ENCODE results near the gene FBL. TPM values are rescaled to one million over a fixed set of nuclear protein-coding genes. Genes with fewer than 3 reads are reported as not detected.
A peak's percentile ranks its signal among the peaks of the same experiment; 100 is the strongest.

The FBL gene
- total RNA-seq, 2 donors from 2014 or later, result 513 to 639 TPM

DNA sequence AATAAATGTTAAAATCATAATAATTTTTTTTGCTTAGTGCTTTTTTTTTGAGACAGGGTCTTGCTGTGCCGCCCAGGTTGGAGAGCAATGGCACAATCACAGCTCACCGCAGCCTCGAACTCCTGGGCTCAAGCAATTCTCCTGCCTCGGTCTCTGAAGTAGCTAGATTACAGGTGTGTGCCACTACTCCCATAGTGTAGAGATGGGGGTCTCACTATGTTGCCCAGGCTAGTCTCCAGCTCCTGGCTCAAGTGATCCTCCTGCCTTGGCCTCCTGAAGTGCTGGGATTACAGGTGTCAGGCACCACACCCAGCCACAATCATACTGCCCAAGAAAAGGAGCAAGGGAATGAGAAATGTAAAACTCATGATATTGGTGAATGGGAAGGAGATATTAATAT, 5.1 kb downstream of the FBL start:
- Mint-ChIP-seq H3K4me1 (peaks cover 35% of the 10 kb centered on the region), H3K9me3 (no peaks in the 10 kb centered on the region), H3K4me3 (no peak overlapping the region), H3K27ac (peak overlapping the region; percentile 30), H3K36me3 (ENCODE audit: low read depth) (peaks cover 98% of the 10 kb centered on the region), H3K27me3 (no peaks in the 10 kb centered on the region)
- ATAC-seq (replicated peaks), result no peak

DNA sequence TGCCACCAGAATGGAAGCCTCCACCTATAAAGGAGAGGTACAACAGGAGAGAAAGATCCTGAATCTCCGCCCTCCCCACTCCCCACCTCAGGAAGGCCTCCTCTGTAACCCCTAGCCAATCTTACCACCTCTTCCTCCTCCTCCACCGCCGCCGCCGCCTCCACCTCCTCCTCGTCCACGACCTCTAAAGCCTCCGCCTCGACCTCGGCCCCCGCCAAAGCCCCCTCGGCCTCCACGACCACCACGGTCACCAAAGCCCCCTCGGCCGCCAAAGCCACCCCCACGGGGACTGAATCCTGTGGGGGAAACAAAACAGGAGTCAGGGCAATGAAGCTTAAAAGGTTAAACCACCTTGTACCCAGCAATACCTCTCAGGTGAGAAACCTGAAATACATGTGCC, 5.7 kb downstream of the FBL start:
- no peak overlapping the region for H3K27ac Mint-ChIP-seq
- H3K36me3 Mint-ChIP-seq (ENCODE audit: low read depth), result peaks cover 98% of the 10 kb centered on the region
- no peaks in the 10 kb centered on the region for H3K27me3 Mint-ChIP-seq
- H3K4me1 Mint-ChIP-seq, result peaks cover 35% of the 10 kb centered on the region
- no peaks in the 10 kb centered on the region for H3K9me3 Mint-ChIP-seq
- no peak overlapping the region for H3K4me3 Mint-ChIP-seq
- no peak for ATAC-seq (replicated peaks)

DNA sequence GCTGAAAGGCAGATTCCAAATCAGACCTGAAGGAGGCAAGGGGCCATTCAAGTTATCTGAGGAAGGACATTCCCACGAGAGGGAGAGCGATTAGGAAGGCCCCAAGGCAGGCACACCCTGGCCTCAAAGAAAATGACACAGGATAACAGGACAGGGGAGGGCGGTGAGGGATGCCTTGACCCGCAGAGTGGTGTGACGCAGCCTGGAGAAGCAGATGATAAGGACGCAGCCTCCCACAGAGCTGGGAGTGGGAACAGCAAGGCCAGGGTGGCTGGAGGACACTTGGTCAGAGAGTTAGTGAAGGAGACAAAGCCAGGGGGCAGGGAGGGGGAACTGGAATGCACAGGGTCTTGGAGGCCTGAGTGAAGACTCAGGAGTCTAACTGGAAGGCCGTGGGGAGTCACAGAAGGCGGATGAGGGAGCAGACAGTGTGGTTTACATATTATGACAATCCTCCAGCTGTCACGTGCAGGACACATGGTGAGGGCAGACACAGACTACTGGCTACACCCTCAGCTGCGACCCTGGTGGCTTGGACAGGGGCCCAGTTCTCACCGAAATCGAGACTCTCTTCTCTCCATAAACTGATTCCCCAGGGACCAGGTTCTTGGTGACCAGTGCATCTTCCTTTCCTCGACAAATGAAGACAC, 6.4 kb downstream of the FBL start:
- Mint-ChIP-seq H3K27me3 (no peaks in the 10 kb centered on the region), H3K36me3 (ENCODE audit: low read depth) (peaks cover 98% of the 10 kb centered on the region), H3K4me3 (no peak overlapping the region), H3K9me3 (no peaks in the 10 kb centered on the region), H3K27ac (no peak overlapping the region), H3K4me1 (peaks cover 33% of the 10 kb centered on the region)
- no peak for ATAC-seq (replicated peaks)

DNA sequence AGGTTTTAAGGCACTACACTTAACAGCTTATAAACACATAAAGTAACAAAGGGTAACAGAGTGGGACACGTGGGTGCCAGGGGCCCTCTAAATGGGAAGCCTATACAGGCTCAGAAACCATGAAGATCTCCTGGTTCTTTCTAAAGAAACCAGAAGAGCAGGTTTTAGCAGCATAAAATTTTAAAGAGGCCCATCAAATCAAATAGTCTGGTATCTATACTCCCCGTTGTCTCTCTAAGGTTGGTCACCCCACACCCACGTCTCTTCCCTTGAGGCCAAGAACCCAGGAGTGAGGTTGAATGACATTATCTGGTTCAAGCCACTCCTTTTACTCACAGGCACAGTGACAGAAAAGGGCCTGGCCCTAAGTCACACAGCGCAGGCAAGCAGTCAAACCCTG, 7.6 kb downstream of the FBL start:
- H3K27ac Mint-ChIP-seq, result no peak overlapping the region
- H3K27me3 Mint-ChIP-seq, result no peaks in the 10 kb centered on the region
- H3K9me3 Mint-ChIP-seq, result no peaks in the 10 kb centered on the region
- H3K4me1 Mint-ChIP-seq, result peaks cover 26% of the 10 kb centered on the region
- peaks cover 97% of the 10 kb centered on the region for H3K36me3 Mint-ChIP-seq (ENCODE audit: low read depth)
- H3K4me3 Mint-ChIP-seq, result no peak overlapping the region
- no peak for ATAC-seq (replicated peaks)

DNA sequence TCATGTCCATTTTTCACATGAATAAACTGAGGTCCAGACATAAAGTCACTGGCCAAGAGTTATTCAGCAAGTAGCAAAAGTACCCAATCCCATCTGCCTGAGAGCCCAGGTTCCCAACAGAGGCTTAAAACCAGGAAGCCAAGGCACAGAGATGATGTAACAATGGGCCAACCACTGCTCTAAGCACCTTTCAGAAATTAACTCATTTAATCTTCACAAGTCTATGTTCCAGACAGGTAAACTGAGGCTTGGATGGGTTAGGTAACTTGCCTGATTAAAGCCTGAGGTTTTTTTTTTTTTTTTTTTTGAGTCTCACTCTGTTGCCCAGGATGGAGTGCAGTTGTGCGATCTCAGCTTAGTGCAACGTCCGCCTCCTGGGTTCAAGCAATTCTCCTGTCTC, 8.2 kb downstream of the FBL start:
- Mint-ChIP-seq H3K27me3 (no peaks in the 10 kb centered on the region), H3K9me3 (no peaks in the 10 kb centered on the region), H3K4me3 (no peak overlapping the region), H3K36me3 (ENCODE audit: low read depth) (peaks cover 94% of the 10 kb centered on the region), H3K4me1 (peaks cover 24% of the 10 kb centered on the region), H3K27ac (no peak overlapping the region)
- no peak for ATAC-seq (replicated peaks)

DNA sequence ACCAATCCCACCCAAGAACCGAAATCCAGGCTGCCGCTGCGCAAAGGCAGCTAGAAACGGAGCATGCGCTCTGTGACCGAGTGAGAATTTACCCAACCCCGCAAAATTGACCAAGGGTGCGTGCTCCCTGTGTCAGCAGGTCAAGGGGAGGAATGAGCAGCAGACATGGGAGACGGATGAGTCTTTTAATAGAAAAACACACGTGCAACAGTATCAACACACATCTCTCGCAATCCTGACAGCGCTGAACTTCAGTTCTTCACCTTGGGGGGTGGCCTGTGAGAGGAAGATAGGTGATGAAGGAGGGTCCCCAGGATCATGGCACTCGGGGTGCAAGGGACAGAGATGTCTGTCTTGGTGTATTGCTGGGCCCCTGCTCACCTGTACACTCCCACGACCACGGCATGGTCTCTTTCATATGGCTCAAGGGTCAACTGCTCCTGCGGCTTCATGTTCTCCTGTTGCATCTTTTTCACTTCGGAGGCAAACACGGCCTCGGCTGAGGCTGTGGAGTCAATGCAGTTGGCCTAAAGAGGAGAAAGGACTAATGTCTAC, 11.8 kb downstream of the FBL start:
- Mint-ChIP-seq H3K27ac (peak overlapping the region; percentile 74), H3K27me3 (no peaks in the 10 kb centered on the region), H3K4me1 (peaks cover 25% of the 10 kb centered on the region), H3K9me3 (no peaks in the 10 kb centered on the region), H3K36me3 (ENCODE audit: low read depth) (peaks cover 94% of the 10 kb centered on the region), H3K4me3 (peak overlapping the region; percentile 71)
- ATAC-seq (replicated peaks), result no peak

DNA sequence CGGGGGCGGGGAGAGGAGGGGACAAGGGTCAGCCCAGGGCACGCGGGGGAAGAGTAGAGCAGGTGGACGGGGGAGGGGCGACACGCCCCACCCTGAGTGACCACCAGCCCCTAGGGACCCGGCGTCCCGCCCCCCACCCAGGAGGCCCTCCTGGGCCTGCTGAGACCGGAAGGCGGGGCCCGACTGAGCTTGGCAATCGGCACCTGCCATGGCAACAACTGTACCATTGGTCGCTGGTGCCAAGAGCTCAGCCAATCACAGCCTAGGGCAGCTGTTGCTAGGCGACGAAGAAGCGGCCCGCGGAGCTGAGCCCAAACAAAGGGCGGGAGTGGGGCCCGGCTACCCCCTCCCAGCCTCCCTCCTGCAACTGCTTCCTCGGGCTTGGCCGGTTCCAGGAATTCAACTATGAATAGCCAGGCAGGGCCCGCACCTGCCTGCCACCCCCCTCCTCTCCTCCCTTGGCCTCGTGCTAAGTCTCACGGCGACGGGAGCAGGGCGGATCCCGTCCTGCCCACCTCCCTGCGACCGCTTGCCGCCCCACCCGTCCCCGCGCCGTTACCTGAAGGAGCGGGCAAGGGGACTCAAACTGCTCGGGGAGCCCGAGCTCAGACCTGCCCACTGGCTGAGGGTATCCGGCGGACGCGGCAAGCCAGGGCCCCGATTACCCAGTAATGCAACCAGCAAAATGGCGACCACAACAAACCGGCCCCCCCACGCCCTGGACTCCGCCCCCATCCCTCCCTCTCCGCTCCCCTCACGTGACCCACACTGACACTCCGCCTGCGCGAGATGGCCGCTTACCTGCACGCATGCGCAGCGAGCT, 12.5 kb downstream of the FBL start, which contains the start of gene DYRK1B:
Gene DYRK1B (minus strand): TSS at position 699 of the 823 bp plus-strand sequence. CDS start 2,295 bp downstream, outside the sequence.
- Mint-ChIP-seq H3K4me1 (peaks cover 22% of the 10 kb centered on the region), H3K9me3 (no peaks in the 10 kb centered on the region), H3K27me3 (no peaks in the 10 kb centered on the region), H3K36me3 (ENCODE audit: low read depth) (peaks cover 94% of the 10 kb centered on the region), H3K27ac (peak within 1 kb of the TSS; percentile 79), H3K4me3 (peak within 1 kb of the TSS; percentile 71)
- ATAC-seq (replicated peaks), result peak; percentile 94

DNA sequence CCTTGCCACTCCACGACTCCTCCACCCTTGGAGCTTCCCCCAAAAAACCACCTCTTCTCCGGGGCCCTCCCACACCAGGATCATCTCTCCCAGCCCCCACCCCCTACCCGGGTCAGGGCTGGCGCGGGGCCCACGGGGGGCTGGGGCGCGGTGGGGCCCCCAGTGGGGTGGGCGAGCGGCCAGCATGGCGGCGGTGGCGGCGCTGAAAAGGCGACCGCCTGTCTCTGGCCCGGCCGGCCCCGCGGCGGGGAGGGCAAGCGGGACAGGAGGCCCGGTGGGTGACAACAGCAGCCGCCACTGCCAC, 13.1 kb downstream of the FBL start:
- no peaks in the 10 kb centered on the region for H3K9me3 Mint-ChIP-seq
- peak overlapping the region; percentile 79 for H3K27ac Mint-ChIP-seq
- H3K27me3 Mint-ChIP-seq, result no peaks in the 10 kb centered on the region
- H3K4me1 Mint-ChIP-seq, result peaks cover 27% of the 10 kb centered on the region
- ATAC-seq (replicated peaks), result no peak
- peaks cover 94% of the 10 kb centered on the region for H3K36me3 Mint-ChIP-seq (ENCODE audit: low read depth)
- H3K4me3 Mint-ChIP-seq, result peak overlapping the region; percentile 62

DNA sequence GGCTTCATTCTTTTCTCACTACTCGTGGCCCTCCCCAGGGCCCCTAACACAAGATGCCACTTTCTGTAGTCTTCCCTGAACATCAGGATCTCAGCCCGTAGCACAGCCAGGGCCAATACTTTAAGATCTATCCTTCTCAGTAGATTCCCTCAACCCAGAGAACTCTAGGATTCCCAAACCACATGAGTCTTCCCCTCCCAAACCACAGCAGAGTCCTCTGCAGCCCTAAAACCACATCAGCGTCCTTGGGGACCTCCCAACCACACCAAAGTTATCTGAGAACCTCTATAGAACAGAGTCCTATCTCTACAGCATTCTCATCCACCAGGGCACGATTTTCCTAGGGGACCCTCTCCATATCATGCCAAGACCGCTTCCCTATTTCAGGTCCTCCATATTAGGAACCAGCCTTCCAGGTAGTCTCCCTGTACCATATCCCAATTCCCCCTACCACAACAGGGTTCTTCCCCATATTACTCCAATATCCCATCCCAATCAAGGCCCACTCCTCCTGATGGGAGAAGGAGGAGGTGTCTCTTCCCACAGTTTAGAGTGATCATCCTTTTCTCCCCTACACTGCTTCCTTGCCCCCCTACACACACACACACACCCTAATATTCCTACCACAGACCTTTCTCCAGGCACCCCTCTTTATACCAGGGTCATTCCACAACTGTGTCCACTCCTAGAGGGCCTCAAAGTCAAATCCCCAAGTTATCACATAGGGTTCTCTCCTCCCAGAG, 13.7 kb downstream of the FBL start:
- Mint-ChIP-seq H3K4me3 (peak overlapping the region; percentile 62), H3K4me1 (peaks cover 27% of the 10 kb centered on the region), H3K9me3 (no peaks in the 10 kb centered on the region), H3K36me3 (ENCODE audit: low read depth) (peaks cover 93% of the 10 kb centered on the region), H3K27me3 (no peaks in the 10 kb centered on the region), H3K27ac (peak overlapping the region; percentile 79)
- no peak for ATAC-seq (replicated peaks)

DNA sequence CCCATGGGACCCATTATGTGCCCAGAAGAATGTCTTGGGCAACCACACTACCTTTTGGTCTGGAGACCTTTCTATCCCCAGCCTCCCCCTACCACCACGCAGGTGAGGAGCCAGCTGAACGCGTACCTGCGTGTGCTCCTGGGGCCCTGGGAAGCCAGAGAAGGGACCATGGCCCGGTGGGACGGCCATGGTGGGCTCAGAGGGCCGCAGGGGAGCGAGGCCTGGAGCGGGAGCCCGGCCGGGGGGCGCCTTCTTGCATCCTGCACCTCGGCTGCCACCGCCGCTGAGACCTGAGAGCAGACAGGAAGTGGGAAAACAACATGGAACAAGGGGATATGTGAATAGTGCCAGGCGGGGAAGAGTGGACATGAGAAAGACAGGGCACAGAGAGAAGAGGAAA, 14.5 kb downstream of the FBL start:
- H3K27ac Mint-ChIP-seq, result peak overlapping the region; percentile 79
- no peak for ATAC-seq (replicated peaks)

DNA sequence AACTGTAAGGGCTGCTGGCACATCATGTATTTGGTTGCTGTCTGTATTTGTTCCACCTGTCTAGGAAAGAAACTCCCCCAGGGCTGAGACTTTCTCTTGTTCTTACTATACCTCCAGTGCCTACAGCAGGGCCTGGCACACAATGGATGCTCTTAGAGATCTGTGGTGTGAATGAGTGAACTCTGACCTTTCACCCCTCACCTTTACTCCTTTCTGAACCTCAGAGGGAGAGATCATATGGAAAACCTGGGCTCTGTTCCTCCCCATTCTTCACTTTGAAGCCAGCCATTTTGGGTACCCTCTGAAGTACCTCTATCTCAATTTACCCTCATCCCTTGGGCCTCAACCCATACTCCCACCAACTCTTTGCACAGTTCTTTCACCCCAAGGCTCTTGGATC, 15.3 kb downstream of the FBL start:
- Mint-ChIP-seq H3K9me3 (no peaks in the 10 kb centered on the region), H3K36me3 (ENCODE audit: low read depth) (peaks cover 88% of the 10 kb centered on the region), H3K27ac (no peak overlapping the region), H3K4me1 (peaks cover 23% of the 10 kb centered on the region), H3K27me3 (no peaks in the 10 kb centered on the region), H3K4me3 (no peak overlapping the region)
- no peak for ATAC-seq (replicated peaks)

More for the DNA sequence above, 14.5 kb downstream of the FBL start:
- H3K4me1 Mint-ChIP-seq, result peaks cover 24% of the 10 kb centered on the region
- peak overlapping the region; percentile 62 for H3K4me3 Mint-ChIP-seq
- H3K36me3 Mint-ChIP-seq (ENCODE audit: low read depth), result peaks cover 90% of the 10 kb centered on the region
- H3K27me3 Mint-ChIP-seq, result no peaks in the 10 kb centered on the region
- H3K9me3 Mint-ChIP-seq, result no peaks in the 10 kb centered on the region

DNA sequence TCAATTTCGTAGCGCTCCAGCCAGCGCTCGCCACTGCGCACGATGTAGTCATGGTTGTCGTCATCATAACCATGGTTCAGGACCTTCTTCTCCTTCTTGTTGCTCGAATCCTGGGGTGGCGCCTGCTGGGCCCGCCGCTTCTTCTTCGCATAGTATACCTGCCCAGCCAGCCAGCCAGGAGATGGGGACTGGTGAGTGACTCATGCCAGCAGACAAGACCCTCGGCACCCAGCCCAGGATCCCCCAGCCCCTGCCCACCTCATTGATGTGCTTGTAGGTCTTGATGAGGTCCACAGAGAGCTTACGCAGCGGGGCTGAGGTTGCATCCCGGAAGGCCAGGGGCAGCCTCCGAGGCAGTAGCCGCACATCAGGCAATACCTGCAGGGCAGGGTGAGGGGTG, 15.8 kb downstream of the FBL start:
- H3K9me3 Mint-ChIP-seq, result no peaks in the 10 kb centered on the region

DNA sequence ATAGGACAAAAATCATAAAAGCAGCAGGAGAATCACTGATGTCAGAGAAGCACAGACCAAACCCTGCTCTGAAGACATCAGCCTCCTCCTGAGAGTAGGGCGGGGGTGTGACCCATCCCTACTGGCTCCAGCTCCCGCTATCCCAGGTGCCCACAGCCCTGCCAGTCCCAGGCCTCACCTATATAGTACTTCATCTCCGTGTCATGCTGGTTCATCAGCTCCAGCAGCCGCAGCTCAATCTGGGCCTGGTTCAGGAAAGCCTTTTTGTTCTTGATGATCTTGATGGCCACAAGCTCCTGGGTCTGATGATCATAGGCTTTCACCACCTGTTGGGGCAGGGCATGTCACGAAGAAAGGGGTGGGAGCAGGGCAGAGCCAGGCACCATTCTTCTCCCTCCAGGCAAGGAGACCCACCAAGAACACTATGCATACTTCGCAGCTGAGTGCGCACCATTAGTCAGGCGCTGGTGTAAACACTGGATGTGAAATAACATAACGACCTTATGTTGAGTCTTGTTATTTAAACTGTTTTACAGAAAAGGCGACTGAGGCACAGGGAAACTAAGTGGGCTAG, 16.4 kb downstream of the FBL start:
- Mint-ChIP-seq H3K9me3 (no peaks in the 10 kb centered on the region), H3K27ac (no peak overlapping the region), H3K4me3 (no peak overlapping the region), H3K27me3 (no peaks in the 10 kb centered on the region), H3K4me1 (peaks cover 23% of the 10 kb centered on the region), H3K36me3 (ENCODE audit: low read depth) (peaks cover 77% of the 10 kb centered on the region)
- no peak for ATAC-seq (replicated peaks)

More for the DNA sequence above, 15.8 kb downstream of the FBL start:
- H3K4me3 Mint-ChIP-seq, result no peak overlapping the region
- H3K36me3 Mint-ChIP-seq (ENCODE audit: low read depth), result peaks cover 84% of the 10 kb centered on the region
- H3K27me3 Mint-ChIP-seq, result no peaks in the 10 kb centered on the region
- no peak overlapping the region for H3K27ac Mint-ChIP-seq
- ATAC-seq (replicated peaks), result no peak
- peaks cover 23% of the 10 kb centered on the region for H3K4me1 Mint-ChIP-seq

DNA sequence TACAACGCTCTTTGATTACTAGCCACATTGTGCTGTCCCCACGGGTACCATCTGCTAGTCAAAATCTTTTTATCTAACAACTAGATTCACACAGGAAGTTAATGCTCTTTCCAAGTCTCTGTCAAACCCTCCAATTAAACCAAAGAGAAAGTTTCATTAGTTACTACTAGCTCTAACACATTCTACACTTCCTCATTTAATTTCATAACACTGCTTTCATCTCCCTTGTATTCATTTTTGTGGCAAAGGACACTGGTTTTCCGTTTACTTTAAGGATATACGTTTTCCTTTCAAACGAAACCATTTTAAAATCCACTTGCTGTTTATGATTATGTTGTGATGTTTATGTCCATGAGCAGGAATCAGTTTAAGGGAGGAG, 17.5 kb downstream of the FBL start:
- Mint-ChIP-seq H3K4me1 (peaks cover 18% of the 10 kb centered on the region), H3K9me3 (no peaks in the 10 kb centered on the region), H3K36me3 (ENCODE audit: low read depth) (peaks cover 66% of the 10 kb centered on the region), H3K27ac (peak overlapping the region; percentile 20), H3K27me3 (no peaks in the 10 kb centered on the region), H3K4me3 (no peak overlapping the region)
- ATAC-seq (replicated peaks), result no peak

Measured in activated T-helper 17 cell treated with anti-CD3 and anti-CD28 coated beads, Interleukin-2, amount 50 U/mL, for 72 hours (primary cell).